Calu3 (cell line): Measurements from ENCODE around the gene CRELD2. TPM values are rescaled to one million over a fixed set of nuclear protein-coding genes. Genes with fewer than 3 reads are reported as not detected.

Experiments
- BruUV-seq: library from RNA; stranded (reverse); fragments of 400-500 nt; replicated peaks from 2 replicates; lab custom pipeline; 2021; lab: Mats Ljungman, UMichigan
- CTCF ChIA-PET: fragments of 300-600 bp; sonication (Branson Sonifier 250); formaldehyde crosslinking; loops from one replicate; lab custom pipeline; 2022; ENCODE audit warnings: antibody characterized with exemption; lab: Charles Lee
- DNase-seq: peaks from one replicate; pipeline ENCODE4 v3.0.0; 2022
- H3K27ac Mint-ChIP-seq: one replicate; pipeline ENCODE4 v1.8.0; 2022; ENCODE audit warnings: mixed read lengths; ENCODE audit not compliant: unreplicated experiment
- H3K27me3 Mint-ChIP-seq: one replicate; pipeline ENCODE4 v1.8.0; 2022; ENCODE audit warnings: mixed read lengths; ENCODE audit not compliant: unreplicated experiment
- H3K36me3 Mint-ChIP-seq: one replicate; pipeline ENCODE4 v1.8.0; 2022; ENCODE audit warnings: mild to moderate bottlenecking, moderate library complexity, mixed read lengths; ENCODE audit not compliant: insufficient read depth, unreplicated experiment
- H3K4me1 Mint-ChIP-seq: one replicate; pipeline ENCODE4 v1.8.0; 2022; ENCODE audit warnings: mild to moderate bottlenecking, low read depth, mixed read lengths; ENCODE audit not compliant: unreplicated experiment
- H3K4me3 Mint-ChIP-seq: one replicate; pipeline ENCODE4 v1.8.0; 2022; ENCODE audit warnings: mild to moderate bottlenecking, low read depth, moderate library complexity, mixed read lengths; ENCODE audit not compliant: unreplicated experiment
- H3K9me3 Mint-ChIP-seq: one replicate; pipeline ENCODE4 v1.8.0; 2022; ENCODE audit warnings: low read depth, mixed read lengths; ENCODE audit not compliant: unreplicated experiment
- CTCF ChIP-seq: fragments of 200-600 bp; IDR thresholded peaks from one replicate; pipeline ENCODE4 v1.8.0; 2022; ENCODE audit warnings: antibody characterized with exemption; ENCODE audit not compliant: unreplicated experiment
- intact Hi-C: fragments of 100-400 bp; cut with micrococcal nuclease; formaldehyde crosslinking; loops from one replicate; pipeline ENCODE4 v1.10.0; 2022; ENCODE audit not compliant: unreplicated experiment
- total RNA-seq: library from RNA; stranded (reverse); gene quantifications from 2 replicates; pipeline ENCODE4 v1.2.3, GENCODE V29; 2022

The CRELD2 gene
- total RNA-seq, 1 experiment from 2014 or later, result 64.6 TPM

GRCh38 chr22:49913446-49913845, 5.0 kb upstream of the CRELD2 start:
- TF ChIP-seq CTCF, result no peak
- peaks cover 43% of the 10 kb centered on the region for H3K36me3 Mint-ChIP-seq
- DNase-seq, result no peak
- BruUV-seq, result no TSS peak
- no peaks in the 10 kb centered on the region for H3K4me1 Mint-ChIP-seq
- CTCF ChIA-PET, result no interaction called here
- H3K27me3 Mint-ChIP-seq, result no peaks in the 10 kb centered on the region
- H3K27ac Mint-ChIP-seq, result no peak overlapping the region
- intact Hi-C loops, result loop anchor here (10.0 kb wide), 1 partner anchor 149 kb away; no protein-coding TSS in a partner anchor
- no peak overlapping the region for H3K4me3 Mint-ChIP-seq
- no peaks in the 10 kb centered on the region for H3K9me3 Mint-ChIP-seq

- no peaks in the 10 kb centered on the region for H3K9me3 Mint-ChIP-seq
- no peaks in the 10 kb centered on the region for H3K27me3 Mint-ChIP-seq
- no peak overlapping the region for H3K4me3 Mint-ChIP-seq
- peaks cover 43% of the 10 kb centered on the region for H3K36me3 Mint-ChIP-seq
- CTCF ChIA-PET, result interaction anchor here (0.5 kb wide), 1 partner anchor 13 kb away, joined by 4 read pairs; no protein-coding TSS in a partner anchor
- no peaks in the 10 kb centered on the region for H3K4me1 Mint-ChIP-seq
- H3K27ac Mint-ChIP-seq, result no peak overlapping the region
- no peak for DNase-seq
- BruUV-seq, result no TSS peak
- intact Hi-C loops, result loop anchor here (10.0 kb wide), 1 partner anchor 149 kb away; no protein-coding TSS in a partner anchor
- TF ChIP-seq CTCF, result no peak
Observed at GRCh38 chr22:49914256-49914655, 4.2 kb upstream of the CRELD2 start.

GRCh38 chr22:49915610-49916009, 2.8 kb upstream of the CRELD2 start:
- Mint-ChIP-seq H3K36me3 (peaks cover 52% of the 10 kb centered on the region), H3K4me3 (no peak overlapping the region), H3K9me3 (no peaks in the 10 kb centered on the region), H3K27me3 (no peaks in the 10 kb centered on the region), H3K4me1 (no peaks in the 10 kb centered on the region), H3K27ac (no peak overlapping the region)
- no TSS peak for BruUV-seq
- CTCF ChIA-PET, result no interaction called here
- DNase-seq, result no peak
- TF ChIP-seq CTCF, result no peak
- intact Hi-C loops, result loop anchor here (5.0 to 10.0 kb wide), 2 partner anchors 128 to 151 kb away; no protein-coding TSS in a partner anchor

GRCh38 chr22:49916831-49917230, 1.6 kb upstream of the CRELD2 start:
- no peaks in the 10 kb centered on the region for H3K4me1 Mint-ChIP-seq
- no peak for DNase-seq
- H3K27ac Mint-ChIP-seq, result no peak overlapping the region
- TSS peak; percentile 38 for BruUV-seq
- intact Hi-C loops, result loop anchor here (5.0 to 10.0 kb wide), 2 partner anchors 130 to 152 kb away; no protein-coding TSS in a partner anchor
- TF ChIP-seq CTCF, result no peak
- H3K9me3 Mint-ChIP-seq, result no peaks in the 10 kb centered on the region
- no peaks in the 10 kb centered on the region for H3K27me3 Mint-ChIP-seq
- H3K4me3 Mint-ChIP-seq, result peak overlapping the region; percentile 85
- peaks cover 44% of the 10 kb centered on the region for H3K36me3 Mint-ChIP-seq
- CTCF ChIA-PET, result no interaction called here
